OCI-LY1 (cell line): Measurements from ENCODE around the gene ZNF827.

Experiments
- H2AFZ ChIP-seq: fragments of 200-600 bp; sonication (generic), shearing (Covaris generic); 2 replicates; pipeline ENCODE4 v1.6.0; 2014; ENCODE audit warnings: antibody characterized with exemption, mild to moderate bottlenecking, low read length
- H3F3A ChIP-seq: fragments of 200-600 bp; sonication (generic), shearing (Covaris generic); 2 replicates; pipeline ENCODE4 v1.6.0; 2014; ENCODE audit warnings: mild to moderate bottlenecking, antibody characterized with exemption, low read length, moderate library complexity; ENCODE audit not compliant: insufficient read depth
- H3K27ac ChIP-seq: fragments of 200-600 bp; sonication (generic); 2 replicates; pipeline ENCODE4 v1.5.1; 2014; ENCODE audit warnings: low read length, mixed run types, mild to moderate bottlenecking, low read depth; ENCODE audit not compliant: poor library complexity, severe bottlenecking
- H3K27me3 ChIP-seq: fragments of 200-600 bp; sonication (generic); 2 replicates; pipeline ENCODE4 v1.6.0; 2014; ENCODE audit warnings: antibody characterized with exemption, mild to moderate bottlenecking, low read length, moderate library complexity; ENCODE audit not compliant: insufficient read depth
- H3K36me3 ChIP-seq: fragments of 200-600 bp; sonication (generic); 2 replicates; pipeline ENCODE4 v1.6.1; 2014; ENCODE audit warnings: mild to moderate bottlenecking, antibody characterized with exemption, low read length, moderate library complexity, mixed read lengths; ENCODE audit not compliant: insufficient read depth
- H3K4me1 ChIP-seq: fragments of 200-600 bp; sonication (generic); 2 replicates; pipeline ENCODE4 v1.5.1; 2014; ENCODE audit warnings: mild to moderate bottlenecking, low read length, moderate library complexity; ENCODE audit not compliant: insufficient read depth, severe bottlenecking
- H3K4me2 ChIP-seq: fragments of 200-600 bp; sonication (generic), shearing (Covaris generic); 2 replicates; pipeline ENCODE4 v1.6.1; 2014; ENCODE audit warnings: low read length
- H3K4me3 ChIP-seq: fragments of 200-600 bp; sonication (generic); 2 replicates; pipeline ENCODE4 v1.5.1; 2014; ENCODE audit warnings: low read length, low read depth, mild to moderate bottlenecking, mixed read lengths; ENCODE audit not compliant: poor library complexity, severe bottlenecking
- H3K79me2 ChIP-seq: fragments of 200-600 bp; shearing (Covaris generic); 2 replicates; pipeline ENCODE4 v1.6.1; 2016; ENCODE audit warnings: mixed run types, low read length, mixed read lengths; ENCODE audit not compliant: insufficient read depth
- H3K9ac ChIP-seq: fragments of 200-600 bp; sonication (generic), shearing (Covaris generic); 2 replicates; pipeline ENCODE4 v1.6.1; 2014; ENCODE audit warnings: mild to moderate bottlenecking, low read length, mixed read lengths
- H3K9me2 ChIP-seq: fragments of 200-600 bp; sonication (generic), shearing (Covaris generic); 2 replicates; pipeline ENCODE4 v1.6.1; 2014; ENCODE audit warnings: low read depth, mild to moderate bottlenecking, low read length, mixed read lengths
- H3K9me3 ChIP-seq: fragments of 200-600 bp; shearing (Covaris generic); 2 replicates; pipeline ENCODE4 v1.6.1; 2014; ENCODE audit warnings: low read length, mixed read lengths
- H4K20me1 ChIP-seq: fragments of 200-600 bp; sonication (generic), shearing (Covaris generic); 2 replicates; pipeline ENCODE4 v1.6.0; 2016; ENCODE audit warnings: mild to moderate bottlenecking, low read length; ENCODE audit not compliant: insufficient read depth
- CTCF ChIP-seq: fragments of 200-600 bp; sonication (generic), shearing (Covaris generic); IDR thresholded peaks from 2 replicates; pipeline ENCODE4 v1.5.1; 2017; ENCODE audit warnings: mild to moderate bottlenecking, antibody characterized with exemption, low read length, moderate library complexity, mixed read lengths
- EZH2 ChIP-seq: fragments of 200-600 bp; sonication (generic), shearing (Covaris generic); IDR thresholded peaks from 2 replicates; pipeline ENCODE4 v1.8.0; 2017; ENCODE audit warnings: borderline replicate concordance, mixed run types, mild to moderate bottlenecking, antibody characterized with exemption, low read length, moderate library complexity, mixed read lengths

ZNF827 gene

GRCh38 chr4:145859926-145860325 lies 78.7 kb downstream of the ZNF827 start:
- H3K27me3 ChIP-seq = no peaks in the 10 kb centered on the region
- no peak overlapping the region for H2AFZ ChIP-seq
- H3K4me3 ChIP-seq = no peak overlapping the region
- no peaks in the 10 kb centered on the region for H3K4me1 ChIP-seq
- H3K27ac ChIP-seq = no peak overlapping the region
- TF ChIP-seq CTCF (no peak), EZH2 (no peak)
- no peaks in the 10 kb centered on the region for H3F3A ChIP-seq
- no peak overlapping the region for H3K4me2 ChIP-seq
- peaks cover 26% of the 10 kb centered on the region for H3K36me3 ChIP-seq
- H3K9ac ChIP-seq = no peak overlapping the region
- no peaks in the 10 kb centered on the region for H3K9me3 ChIP-seq
- no peaks in the 10 kb centered on the region for H3K79me2 ChIP-seq
- H3K9me2 ChIP-seq = no peaks in the 10 kb centered on the region
- H4K20me1 ChIP-seq = no peaks in the 10 kb centered on the region

GRCh38 chr4:145859426-145859825 lies 79.2 kb downstream of the ZNF827 start:
- Histone ChIP-seq H3K79me2 (no peaks in the 10 kb centered on the region), H3F3A (no peaks in the 10 kb centered on the region), H3K9me2 (no peaks in the 10 kb centered on the region), H3K4me2 (no peak overlapping the region), H3K27me3 (no peaks in the 10 kb centered on the region), H4K20me1 (no peaks in the 10 kb centered on the region), H2AFZ (no peak overlapping the region), H3K27ac (no peak overlapping the region), H3K4me3 (no peak overlapping the region), H3K36me3 (peaks cover 26% of the 10 kb centered on the region), H3K9me3 (no peaks in the 10 kb centered on the region), H3K4me1 (no peaks in the 10 kb centered on the region), H3K9ac (no peak overlapping the region)
- no peak for TF ChIP-seq EZH2
- no peak for TF ChIP-seq CTCF

- no peaks in the 10 kb centered on the region for H3K79me2 ChIP-seq
- no peak overlapping the region for H3K4me2 ChIP-seq
- no peak overlapping the region for H2AFZ ChIP-seq
- no peaks in the 10 kb centered on the region for H4K20me1 ChIP-seq
- H3K9me2 ChIP-seq = no peaks in the 10 kb centered on the region
- H3K27me3 ChIP-seq = no peaks in the 10 kb centered on the region
- H3K9ac ChIP-seq = no peak overlapping the region
- no peak overlapping the region for H3K27ac ChIP-seq
- H3K4me3 ChIP-seq = no peak overlapping the region
- peaks cover 16% of the 10 kb centered on the region; the same call in 1 of the 2 replicates for H3K36me3 ChIP-seq
- no peaks in the 10 kb centered on the region for H3K9me3 ChIP-seq
- H3K4me1 ChIP-seq = no peaks in the 10 kb centered on the region
- H3F3A ChIP-seq = 0 out of 2 replicates have a peak, but pooled peaks cover 4% of the 10 kb centered on the region
- TF ChIP-seq CTCF (no peak), EZH2 (no peak)
Observed at GRCh38 chr4:145852256-145852839, 86.3 kb downstream of the ZNF827 start.
